A673 (cell line): ENCODE results near the gene CARD19.

Experiments
- EZH2 ChIP-seq: fragments of 200-600 bp; sonication (generic); IDR thresholded peaks from 2 replicates; pipeline ENCODE4 v1.6.1; 2017; ENCODE audit warnings: borderline replicate concordance, low read depth, mild to moderate bottlenecking, mixed read lengths, antibody characterized with exemption, low read length; ENCODE audit not compliant: poor library complexity, severe bottlenecking
- TF ChIP-seq, protein P1 (sequence below): fragments of 300-800, 200-600 bp; sonication (generic); conservative IDR thresholded peaks from 2 replicates; pipeline ENCODE4 v1.5.1; 2017; ENCODE audit warnings: low read depth, mild to moderate bottlenecking, antibody characterized with exemption, low read length, moderate library complexity, mixed read lengths

DNA sequence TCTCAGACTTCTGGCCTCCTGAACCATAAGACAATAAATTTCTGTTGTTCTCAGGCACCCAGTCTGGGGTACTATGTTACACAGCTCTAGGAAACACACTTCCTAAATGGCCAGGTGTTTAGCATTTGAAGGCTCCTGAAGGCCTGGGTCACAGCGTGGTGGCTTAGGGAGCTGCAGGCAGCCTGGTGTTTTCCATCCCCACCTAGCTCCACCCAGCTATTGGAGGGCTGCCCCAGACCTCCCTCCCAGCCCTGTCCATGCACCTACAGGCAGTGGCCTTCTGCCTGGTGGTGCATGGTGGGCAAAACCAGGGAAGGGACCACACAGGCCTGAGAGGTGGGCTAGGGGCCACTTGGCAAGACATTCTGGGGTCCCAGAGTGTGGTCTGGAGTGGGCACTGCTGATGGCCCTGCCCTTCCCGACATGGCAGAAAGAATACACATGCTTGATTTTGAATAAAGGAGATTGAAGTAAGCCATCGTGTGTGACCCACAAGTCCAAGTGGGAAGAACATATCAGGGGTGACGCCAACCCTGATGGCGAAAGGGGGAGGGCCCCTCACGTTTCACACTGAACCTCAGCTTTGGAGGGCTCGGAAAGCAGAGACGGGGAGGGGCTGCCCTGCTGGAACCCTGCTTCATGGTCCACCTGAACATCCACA lies 38.8 kb upstream of the CARD19 start:
- TF ChIP-seq, protein P1, sequence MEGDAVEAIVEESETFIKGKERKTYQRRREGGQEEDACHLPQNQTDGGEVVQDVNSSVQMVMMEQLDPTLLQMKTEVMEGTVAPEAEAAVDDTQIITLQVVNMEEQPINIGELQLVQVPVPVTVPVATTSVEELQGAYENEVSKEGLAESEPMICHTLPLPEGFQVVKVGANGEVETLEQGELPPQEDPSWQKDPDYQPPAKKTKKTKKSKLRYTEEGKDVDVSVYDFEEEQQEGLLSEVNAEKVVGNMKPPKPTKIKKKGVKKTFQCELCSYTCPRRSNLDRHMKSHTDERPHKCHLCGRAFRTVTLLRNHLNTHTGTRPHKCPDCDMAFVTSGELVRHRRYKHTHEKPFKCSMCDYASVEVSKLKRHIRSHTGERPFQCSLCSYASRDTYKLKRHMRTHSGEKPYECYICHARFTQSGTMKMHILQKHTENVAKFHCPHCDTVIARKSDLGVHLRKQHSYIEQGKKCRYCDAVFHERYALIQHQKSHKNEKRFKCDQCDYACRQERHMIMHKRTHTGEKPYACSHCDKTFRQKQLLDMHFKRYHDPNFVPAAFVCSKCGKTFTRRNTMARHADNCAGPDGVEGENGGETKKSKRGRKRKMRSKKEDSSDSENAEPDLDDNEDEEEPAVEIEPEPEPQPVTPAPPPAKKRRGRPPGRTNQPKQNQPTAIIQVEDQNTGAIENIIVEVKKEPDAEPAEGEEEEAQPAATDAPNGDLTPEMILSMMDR, result no peak
- TF ChIP-seq EZH2, result no peak
